Uterine smooth muscle cell (primary cell): ENCODE measurements around the gene NAT10. TPM values are rescaled to one million over a fixed set of nuclear protein-coding genes. Genes with fewer than 3 reads are reported as not detected.

Experiments
- total RNA-seq: library from RNA; depleted of rRNA; stranded (reverse); fragments of >200 nt; gene quantifications from 2 replicates; pipeline ENCODE4 v1.2.3, GENCODE V29; 2014

The NAT10 gene
- total RNA-seq = 16.7 and 19.3 TPM in 2 replicates

DNA sequence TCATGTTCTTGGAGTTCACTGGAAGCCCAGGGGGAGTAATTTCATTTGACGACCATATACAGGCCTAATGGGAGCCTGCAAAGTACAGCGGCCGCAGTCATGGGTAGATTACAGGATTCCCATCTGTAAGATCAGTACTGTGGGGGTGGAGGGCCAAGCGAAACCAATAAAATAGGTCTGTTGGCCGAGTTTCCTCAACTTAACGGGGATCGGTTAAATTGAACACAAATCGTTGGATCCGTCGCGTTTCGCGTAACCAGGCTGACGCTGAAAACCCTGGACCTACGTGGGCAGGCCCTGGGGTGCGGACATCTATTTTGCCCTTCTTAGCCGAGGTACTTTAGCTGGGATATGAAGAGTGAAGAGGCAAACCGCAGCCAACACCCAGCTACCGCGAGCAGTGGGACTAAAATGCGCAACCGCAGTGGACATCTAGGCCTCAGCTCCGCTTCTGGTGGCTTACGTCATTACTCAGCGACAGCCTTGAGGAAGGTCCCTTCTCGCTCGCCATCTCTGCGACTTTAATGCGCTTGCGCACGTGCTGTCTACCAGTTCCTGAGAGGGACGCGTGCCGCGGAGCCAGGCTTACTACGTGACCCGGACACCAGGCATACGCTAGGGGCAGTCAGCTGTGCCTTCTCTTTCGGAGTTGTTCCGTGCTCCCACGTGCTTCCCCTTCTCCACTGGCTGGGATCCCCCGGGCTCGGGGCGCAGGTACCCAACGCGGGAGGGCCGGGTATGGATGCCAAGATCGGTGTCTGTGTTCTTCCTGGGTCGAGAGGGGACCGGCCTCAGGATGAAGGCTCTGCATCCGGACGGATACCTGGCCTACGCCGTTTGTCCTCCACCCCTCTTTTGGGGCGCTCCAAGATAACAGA is at the start of gene NAT10:
Gene NAT10, plus strand, starts transcription at position 551 of the 878 bp plus-strand sequence. CDS start 2,597 bp downstream, outside the sequence.

Other genes starting within 250 kb of the NAT10 start
- gene LMO2, start 213.6 kb upstream of the NAT10 start, total RNA-seq = 0.22 TPM in 1 of 2 replicates, not detected in the other
- 173 and 215 TPM in 2 replicates for gene CAPRIN1, start 53.9 kb upstream of the NAT10 start, total RNA-seq